ENCODE results near the gene CWC27. TPM values are rescaled to one million over a fixed set of nuclear protein-coding genes. Genes with fewer than 3 reads are reported as not detected.

The CWC27 gene
- total RNA-seq = 10 to 100 TPM; 37.5 to 39.1 TPM

- Mint-ChIP-seq H3K4me1 (ENCODE audit: low read depth) (peaks cover 44% of the 10 kb centered on the region), H3K27me3 (ENCODE audit: low read depth) (no peaks in the 10 kb centered on the region), H3K27ac (peak within 1 kb of the TSS; percentile 100)
These were observed at the start of gene CWC27, which contains the start of gene SREK1IP1 for GRCh38 chr5:64768358-64769312. Gene CWC27, plus strand, starts transcription at chr5:64768930. Its CDS starts 217 bp downstream, at chr5:64769147. Gene SREK1IP1, minus strand, starts transcription at chr5:64768691. Its CDS starts 174 bp downstream, at chr5:64768517.

GRCh38 chr5:64722588-64722987, 46.1 kb upstream of the CWC27 start:
- no peak for DNase-seq
- Mint-ChIP-seq H3K27ac (no peak overlapping the region), H3K4me3 (no peak overlapping the region), H3K36me3 (ENCODE audit: insufficient read depth in 2 of 2) (peaks cover 3 to 11% of the 10 kb centered on the region in 2 donors), H3K27me3 (ENCODE audit: low read depth) (no peaks in the 10 kb centered on the region), H3K9me3 (peaks cover 0 to 2% of the 10 kb centered on the region in 2 donors), H3K4me1 (ENCODE audit: low read depth) (peaks cover 5% of the 10 kb centered on the region)
- ATAC-seq (replicated peaks in 1 of 2) = no peak

More at GRCh38 chr5:64768358-64769312, at the start of gene CWC27, which contains the start of gene SREK1IP1:
- Mint-ChIP-seq H3K4me3 (peak within 1 kb of the TSS; percentile 95 to 99), H3K36me3 (ENCODE audit: insufficient read depth in 2 of 2) (peaks cover 1 to 7% of the 10 kb centered on the region in 2 donors), H3K9me3 (no peaks in the 10 kb centered on the region)
- ATAC-seq (replicated peaks in 1 of 2) = peak; percentile 98
- DNase-seq = peak; percentile 81 to 86

GRCh38 chr5:64727150-64727549, 41.6 kb upstream of the CWC27 start:
- Mint-ChIP-seq H3K27ac (no peak overlapping the region), H3K4me3 (no peak overlapping the region)

GRCh38 chr5:64742411-64742810, 26.3 kb upstream of the CWC27 start:
- DNase-seq (no peak), ATAC-seq (replicated peaks in 1 of 2) (no peak)
- peaks cover 0 to 7% of the 10 kb centered on the region in 2 donors for H3K36me3 Mint-ChIP-seq (ENCODE audit: insufficient read depth in 2 of 2)
- H3K4me3 Mint-ChIP-seq = no peak overlapping the region
- H3K27me3 Mint-ChIP-seq (ENCODE audit: low read depth) = no peaks in the 10 kb centered on the region
- no peaks in the 10 kb centered on the region for H3K9me3 Mint-ChIP-seq
- no peaks in the 10 kb centered on the region for H3K4me1 Mint-ChIP-seq (ENCODE audit: low read depth)
- no peak overlapping the region for H3K27ac Mint-ChIP-seq

More at GRCh38 chr5:64727150-64727549, 41.6 kb upstream of the CWC27 start:
- Mint-ChIP-seq H3K9me3 (no peaks in the 10 kb centered on the region), H3K36me3 (ENCODE audit: insufficient read depth in 2 of 2) (peaks cover 5 to 11% of the 10 kb centered on the region in 2 donors), H3K4me1 (ENCODE audit: low read depth) (no peaks in the 10 kb centered on the region), H3K27me3 (ENCODE audit: low read depth) (no peaks in the 10 kb centered on the region)
- DNase-seq (no peak), ATAC-seq (replicated peaks in 1 of 2) (no peak)

- H3K36me3 Mint-ChIP-seq (ENCODE audit: insufficient read depth in 2 of 2) = peaks cover 0 to 5% of the 10 kb centered on the region in 2 donors
- no peak for DNase-seq
- no peaks in the 10 kb centered on the region for H3K4me1 Mint-ChIP-seq (ENCODE audit: low read depth)
- no peak overlapping the region for H3K27ac Mint-ChIP-seq
- no peaks in the 10 kb centered on the region for H3K9me3 Mint-ChIP-seq
- no peak for ATAC-seq (replicated peaks in 1 of 2)
- no peaks in the 10 kb centered on the region for H3K27me3 Mint-ChIP-seq (ENCODE audit: low read depth)
- H3K4me3 Mint-ChIP-seq = no peak overlapping the region
These were observed 25.9 kb upstream of the CWC27 start for GRCh38 chr5:64742821-64743220.

- no peak for DNase-seq
- no peak for ATAC-seq (replicated peaks in 1 of 2)
- H3K27me3 Mint-ChIP-seq (ENCODE audit: low read depth) = no peaks in the 10 kb centered on the region
- H3K27ac Mint-ChIP-seq = no peak overlapping the region
- peaks cover 0 to 3% of the 10 kb centered on the region in 2 donors for H3K36me3 Mint-ChIP-seq (ENCODE audit: insufficient read depth in 2 of 2)
- no peak overlapping the region for H3K4me3 Mint-ChIP-seq
- H3K4me1 Mint-ChIP-seq (ENCODE audit: low read depth) = no peaks in the 10 kb centered on the region
- no peaks in the 10 kb centered on the region for H3K9me3 Mint-ChIP-seq
These were observed 23.8 kb upstream of the CWC27 start for GRCh38 chr5:64744914-64745313.

GRCh38 chr5:64746446-64746845, 22.3 kb upstream of the CWC27 start:
- Mint-ChIP-seq H3K27ac (no peak overlapping the region), H3K9me3 (no peaks in the 10 kb centered on the region)
- peak in 1 of 2 donors; percentile 21 for ATAC-seq (replicated peaks in 1 of 2)

GRCh38 chr5:64749385-64749784, 19.3 kb upstream of the CWC27 start:
- H3K36me3 Mint-ChIP-seq (ENCODE audit: insufficient read depth in 2 of 2) = peaks cover 0 to 2% of the 10 kb centered on the region in 2 donors
- H3K27me3 Mint-ChIP-seq (ENCODE audit: low read depth) = no peaks in the 10 kb centered on the region
- DNase-seq (no peak), ATAC-seq (replicated peaks in 1 of 2) (no peak)
- no peaks in the 10 kb centered on the region for H3K4me1 Mint-ChIP-seq (ENCODE audit: low read depth)
- H3K27ac Mint-ChIP-seq = no peak overlapping the region
- no peak overlapping the region for H3K4me3 Mint-ChIP-seq
- no peaks in the 10 kb centered on the region for H3K9me3 Mint-ChIP-seq

More at GRCh38 chr5:64746446-64746845, 22.3 kb upstream of the CWC27 start:
- no peaks in the 10 kb centered on the region for H3K27me3 Mint-ChIP-seq (ENCODE audit: low read depth)
- H3K4me1 Mint-ChIP-seq (ENCODE audit: low read depth) = no peaks in the 10 kb centered on the region
- H3K36me3 Mint-ChIP-seq (ENCODE audit: insufficient read depth in 2 of 2) = peaks cover 0 to 3% of the 10 kb centered on the region in 2 donors
- no peak overlapping the region for H3K4me3 Mint-ChIP-seq
- DNase-seq = no peak

GRCh38 chr5:64754066-64754465, 14.7 kb upstream of the CWC27 start:
- Mint-ChIP-seq H3K27ac (no peak overlapping the region), H3K4me3 (no peak overlapping the region), H3K9me3 (no peaks in the 10 kb centered on the region), H3K27me3 (ENCODE audit: low read depth) (no peaks in the 10 kb centered on the region), H3K4me1 (ENCODE audit: low read depth) (peaks cover under 1% of the 10 kb centered on the region), H3K36me3 (ENCODE audit: insufficient read depth in 2 of 2) (peaks cover 0 to 2% of the 10 kb centered on the region in 2 donors)
- no peak for ATAC-seq (replicated peaks in 1 of 2)
- DNase-seq = no peak

- H3K27ac Mint-ChIP-seq = no peak overlapping the region
- H3K4me3 Mint-ChIP-seq = no peak overlapping the region
- peaks cover 0 to 1% of the 10 kb centered on the region in 2 donors for H3K36me3 Mint-ChIP-seq (ENCODE audit: insufficient read depth in 2 of 2)
- no peak for DNase-seq
- H3K4me1 Mint-ChIP-seq (ENCODE audit: low read depth) = peaks cover 9% of the 10 kb centered on the region
- no peaks in the 10 kb centered on the region for H3K9me3 Mint-ChIP-seq
- ATAC-seq (replicated peaks in 1 of 2) = no peak
- no peaks in the 10 kb centered on the region for H3K27me3 Mint-ChIP-seq (ENCODE audit: low read depth)
These were observed 9.8 kb upstream of the CWC27 start for GRCh38 chr5:64758901-64759300.

- no peak overlapping the region for H3K27ac Mint-ChIP-seq
- ATAC-seq (replicated peaks in 1 of 2) (no peak), DNase-seq (no peak)
- H3K4me3 Mint-ChIP-seq = no peak overlapping the region
- peaks cover 0 to 1% of the 10 kb centered on the region in 2 donors for H3K36me3 Mint-ChIP-seq (ENCODE audit: insufficient read depth in 2 of 2)
- H3K4me1 Mint-ChIP-seq (ENCODE audit: low read depth) = peaks cover 9% of the 10 kb centered on the region
- H3K9me3 Mint-ChIP-seq = no peaks in the 10 kb centered on the region
- H3K27me3 Mint-ChIP-seq (ENCODE audit: low read depth) = no peaks in the 10 kb centered on the region
These were observed 8.6 kb upstream of the CWC27 start for GRCh38 chr5:64759960-64760660.

GRCh38 chr5:64763948-64764503, 4.7 kb upstream of the CWC27 start:
- Mint-ChIP-seq H3K27me3 (ENCODE audit: low read depth) (no peaks in the 10 kb centered on the region), H3K36me3 (ENCODE audit: insufficient read depth in 2 of 2) (peaks cover 3 to 7% of the 10 kb centered on the region in 2 donors), H3K4me1 (ENCODE audit: low read depth) (peaks cover 31% of the 10 kb centered on the region), H3K9me3 (no peaks in the 10 kb centered on the region), H3K4me3 (no peak overlapping the region), H3K27ac (no peak overlapping the region)
- ATAC-seq (replicated peaks in 1 of 2) (no peak), DNase-seq (no peak)

Data from activated T-cell treated with anti-CD3 and anti-CD28 coated beads, Interleukin-2, amount 50 U/mL, for 72 hours (primary cell).